HG03378 (cell line): ENCODE results near the gene ARHGDIA.
A peak's percentile ranks its signal among the peaks of the same experiment; 100 is the strongest.

Experiments
- ATAC-seq: cut with Tn5 transposase; IDR thresholded peaks from one replicate; pipeline ENCODE4 v1.9.1; 2021; ENCODE audit warnings: mild to moderate bottlenecking, moderate library complexity; ENCODE audit not compliant: unreplicated experiment

The ARHGDIA gene

DNA sequence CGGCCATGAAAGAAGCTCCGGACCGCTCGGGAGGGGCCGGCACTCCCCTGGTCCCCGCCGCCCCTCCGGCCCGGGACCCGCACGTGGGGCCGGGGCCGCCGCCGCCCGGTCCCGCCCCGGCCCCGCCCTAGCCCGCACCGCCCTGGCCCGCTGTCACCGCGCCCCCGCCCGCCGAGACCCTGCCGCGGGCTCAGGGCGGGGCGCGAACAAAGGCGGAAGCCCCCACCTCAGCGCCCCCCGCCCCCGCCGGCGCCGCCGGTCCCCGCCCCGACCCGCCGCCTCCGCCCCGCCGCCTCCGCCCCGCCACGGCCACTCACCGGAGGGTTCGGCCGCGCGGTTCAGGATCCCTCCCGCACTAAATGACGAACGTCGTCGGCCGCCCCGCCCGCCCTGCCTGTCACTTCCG lies at the start of gene ARHGDIA:
ARHGDIA (minus strand) TSS at position 357 of the 406 bp plus-strand sequence. CDS start 1,407 bp downstream, outside the sequence.
- ATAC-seq, result no peak

DNA sequence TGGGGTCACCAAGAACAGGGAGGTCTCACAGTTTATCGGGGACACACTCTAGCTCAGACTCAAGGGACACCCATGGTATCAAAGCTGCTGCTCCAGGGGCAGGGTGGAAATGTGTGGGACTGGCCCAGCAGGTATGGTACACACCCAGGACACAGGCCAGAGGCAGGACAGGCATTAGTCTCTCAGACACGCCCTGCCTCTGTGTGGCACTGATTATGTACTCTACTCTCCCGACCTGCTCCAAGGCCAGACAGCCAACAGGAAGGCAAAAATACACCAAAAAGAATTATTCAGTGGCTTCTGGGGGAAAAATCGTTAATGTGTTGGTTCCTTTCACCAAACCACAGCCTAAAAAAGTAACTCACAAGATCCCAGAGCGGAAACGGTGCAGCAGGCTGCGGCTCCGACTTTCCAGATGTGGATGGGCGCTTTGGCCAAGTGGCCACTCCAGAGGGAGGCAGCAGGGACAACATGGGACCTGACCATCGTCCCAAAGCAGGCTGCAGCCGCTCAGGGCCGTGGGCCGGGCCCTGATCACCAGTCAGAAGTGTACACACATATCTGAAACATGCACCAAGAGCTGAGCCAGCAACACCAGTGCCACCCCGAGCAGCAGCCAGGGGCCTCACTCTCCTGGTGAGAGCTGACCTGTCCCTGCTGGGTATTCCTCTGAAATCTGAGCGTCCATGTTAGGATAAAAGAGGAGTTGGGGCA lies 47.9 kb upstream of the ARHGDIA start:
- ATAC-seq, result no peak

DNA sequence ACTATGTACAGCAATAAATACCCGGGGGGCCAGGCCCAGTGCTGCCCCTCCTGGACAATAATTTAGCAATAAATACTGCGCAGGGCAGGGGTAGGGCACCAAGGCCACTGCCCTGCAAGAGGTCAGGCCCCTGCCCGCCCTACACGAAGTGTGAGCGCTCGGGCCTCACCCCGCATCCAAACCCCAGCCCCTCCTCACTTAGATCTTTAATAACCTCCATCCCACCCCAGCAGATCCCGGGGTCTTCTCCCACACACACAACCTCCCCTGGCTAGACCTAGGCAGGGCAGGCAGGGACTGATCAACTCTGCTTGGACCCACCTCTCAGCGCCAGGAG lies 47.2 kb upstream of the ARHGDIA start:
- ATAC-seq, result peak; percentile 34

DNA sequence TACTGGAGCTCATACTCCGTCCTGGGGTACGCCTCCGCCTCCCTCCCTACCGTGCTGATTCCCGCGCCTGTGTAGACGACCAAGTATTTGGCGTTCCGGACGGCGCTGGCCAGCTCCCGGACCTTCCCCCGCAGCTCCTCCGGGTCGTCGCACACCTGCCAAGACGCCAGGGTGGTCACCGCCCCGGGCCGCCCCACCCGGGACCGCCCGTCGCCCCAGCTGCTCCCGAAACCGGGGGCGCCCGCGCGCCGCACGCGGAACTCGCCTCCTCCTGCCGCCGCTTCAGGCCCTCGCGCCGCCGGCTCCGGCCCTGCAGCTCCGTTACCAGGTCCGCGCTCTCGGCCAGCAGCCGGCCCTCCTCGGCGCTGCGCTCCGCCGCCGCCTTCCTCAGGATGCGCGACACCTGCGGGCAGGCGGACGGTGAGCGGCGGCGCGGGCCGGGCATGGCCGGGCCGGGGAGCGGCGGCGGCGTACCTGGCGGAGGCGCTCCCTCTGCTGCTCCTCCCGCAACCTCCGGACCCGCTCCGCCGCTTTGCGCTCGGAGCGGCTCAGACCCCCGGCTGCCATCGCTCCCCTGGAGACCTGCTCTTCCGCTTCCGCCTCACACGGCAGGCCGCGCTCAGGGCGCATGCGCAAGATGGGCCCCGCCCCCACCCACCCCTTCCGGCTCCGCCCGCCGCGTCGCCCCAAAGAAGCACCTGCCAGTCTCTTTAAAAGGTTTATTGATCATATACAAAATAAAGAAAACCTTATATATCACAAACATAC lies 46.6 kb upstream of the ARHGDIA start, which contains the start of gene SIRT7:
SIRT7 (minus strand) TSS at position 612 of the 768 bp plus-strand sequence; CDS start at position 567, 45 bp downstream.
- peak; percentile 41 for ATAC-seq

DNA sequence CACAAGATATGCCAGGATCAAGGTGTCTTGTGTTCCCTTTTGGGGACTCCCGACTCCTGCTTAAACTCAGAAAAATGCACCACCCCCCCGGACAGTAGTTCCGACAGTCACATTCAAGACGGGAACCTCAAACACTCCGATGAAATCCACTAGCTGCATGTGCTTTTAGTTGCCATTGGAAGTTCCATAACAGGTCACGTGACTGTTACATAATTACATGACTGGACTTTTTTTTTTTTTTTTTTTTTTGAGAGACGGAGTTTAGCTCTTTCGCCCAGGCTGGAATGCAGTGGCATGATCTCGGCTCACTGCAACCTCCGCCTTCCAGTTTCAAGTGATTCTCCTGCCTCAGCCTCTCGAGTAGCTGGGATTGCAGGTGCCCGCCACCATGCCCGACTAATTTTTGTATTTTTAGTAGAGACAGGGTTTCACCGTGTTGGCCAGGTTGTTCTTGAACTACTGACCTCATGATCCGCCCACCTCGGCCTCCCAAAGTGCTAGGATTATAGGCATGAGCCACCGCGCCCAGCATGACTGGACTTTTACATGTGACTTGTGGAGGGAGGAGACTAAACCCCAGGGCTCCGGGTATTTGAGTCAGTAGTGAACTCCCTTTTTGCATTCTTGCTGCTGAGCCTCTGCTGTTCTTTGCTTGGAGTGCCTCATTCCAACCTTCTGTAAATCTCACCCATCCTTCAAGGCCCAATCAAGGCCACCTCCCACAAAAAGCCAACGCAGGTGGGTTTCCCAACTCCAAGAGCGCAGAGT lies 45.3 kb upstream of the ARHGDIA start:
- ATAC-seq, result no peak

DNA sequence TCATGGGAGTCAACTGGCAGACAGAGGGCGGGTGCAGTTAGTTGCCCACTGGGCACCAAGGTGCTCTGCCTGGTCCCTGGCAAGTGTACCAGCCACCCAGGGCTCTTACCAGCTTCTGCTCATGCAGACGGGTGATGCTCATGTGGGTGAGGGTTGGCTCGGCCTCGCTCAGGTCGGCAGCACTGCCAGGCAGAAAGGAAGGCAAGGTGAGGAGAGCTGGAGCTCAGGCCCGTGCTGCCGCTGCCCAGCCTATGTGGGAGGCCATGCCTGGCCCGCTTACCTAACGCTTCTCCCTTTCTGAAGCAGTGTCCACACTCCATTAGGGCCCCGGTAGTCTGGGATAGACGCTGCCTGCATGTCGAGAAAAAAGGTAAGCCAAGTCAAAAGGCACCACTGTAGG lies 44.2 kb upstream of the ARHGDIA start:
- ATAC-seq, result no peak

DNA sequence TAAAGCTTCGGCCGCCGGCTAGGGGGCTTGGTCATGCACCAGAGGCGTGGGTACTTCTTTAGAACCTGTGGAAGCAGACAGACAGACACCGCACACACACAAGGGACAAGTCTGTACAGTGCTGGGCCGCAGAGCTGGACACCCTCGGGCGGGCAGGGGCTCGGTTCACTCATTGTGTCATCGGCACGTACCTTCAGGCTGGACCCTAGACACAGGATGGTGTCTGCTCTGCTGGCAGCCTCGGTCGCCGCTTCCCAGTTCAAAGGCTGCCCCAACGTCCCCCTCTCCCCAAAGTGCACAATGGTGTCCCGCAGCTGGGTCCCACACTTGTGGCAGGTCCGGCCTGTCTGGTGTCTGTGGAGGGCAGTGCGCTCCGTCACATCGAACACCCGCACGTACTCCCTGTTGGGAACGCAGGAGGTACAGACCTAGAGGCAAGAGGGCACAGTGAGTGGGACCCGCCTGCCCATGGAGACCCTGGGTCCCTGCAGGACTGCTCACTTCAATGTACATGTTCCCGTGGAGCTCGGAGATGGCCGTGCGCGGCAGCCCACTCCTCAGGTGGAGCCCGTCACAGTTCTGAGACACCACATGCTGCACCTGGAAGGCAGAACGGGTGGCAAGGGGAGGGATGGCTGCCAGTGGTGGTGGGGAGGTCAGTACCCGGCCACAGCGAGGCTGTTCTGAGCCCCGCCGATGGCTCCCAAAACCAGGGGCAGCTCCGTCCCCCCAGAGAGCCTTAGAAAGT lies 43.1 kb upstream of the ARHGDIA start:
- ATAC-seq, result no peak

DNA sequence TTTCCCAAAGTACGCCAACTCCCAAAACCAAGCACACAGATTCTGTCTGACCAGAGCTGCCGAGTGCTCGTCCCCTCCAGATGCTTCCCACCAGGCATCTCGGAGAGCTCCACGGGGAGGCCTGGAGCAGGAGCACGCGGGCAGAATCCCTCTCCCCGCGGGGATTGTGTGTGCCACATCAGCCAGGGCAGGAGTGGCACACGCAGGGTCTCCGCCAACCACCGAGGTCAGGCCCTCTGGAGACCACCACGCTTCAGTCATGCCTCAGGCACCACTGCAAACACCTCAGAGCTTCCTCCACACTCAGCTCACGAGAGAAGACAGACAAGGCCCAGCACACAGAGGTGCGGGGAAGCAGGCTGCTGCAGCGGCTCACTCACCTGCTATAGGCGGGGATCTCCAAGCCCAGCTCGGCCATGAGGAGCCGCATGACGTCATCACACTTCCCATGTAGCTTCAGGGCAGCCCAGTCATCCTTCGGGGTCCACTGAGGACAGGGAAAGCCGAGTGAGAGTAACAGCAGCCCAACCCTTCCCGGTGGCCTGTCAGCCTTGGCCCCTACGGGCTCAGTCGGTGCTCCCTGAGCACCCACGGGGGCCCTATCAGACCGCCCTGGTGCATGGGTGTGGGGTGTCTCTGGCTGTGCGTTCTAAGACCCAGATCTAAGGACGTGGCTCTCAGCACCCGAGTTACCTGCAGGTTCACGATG lies 42.4 kb upstream of the ARHGDIA start:
- ATAC-seq, result no peak

DNA sequence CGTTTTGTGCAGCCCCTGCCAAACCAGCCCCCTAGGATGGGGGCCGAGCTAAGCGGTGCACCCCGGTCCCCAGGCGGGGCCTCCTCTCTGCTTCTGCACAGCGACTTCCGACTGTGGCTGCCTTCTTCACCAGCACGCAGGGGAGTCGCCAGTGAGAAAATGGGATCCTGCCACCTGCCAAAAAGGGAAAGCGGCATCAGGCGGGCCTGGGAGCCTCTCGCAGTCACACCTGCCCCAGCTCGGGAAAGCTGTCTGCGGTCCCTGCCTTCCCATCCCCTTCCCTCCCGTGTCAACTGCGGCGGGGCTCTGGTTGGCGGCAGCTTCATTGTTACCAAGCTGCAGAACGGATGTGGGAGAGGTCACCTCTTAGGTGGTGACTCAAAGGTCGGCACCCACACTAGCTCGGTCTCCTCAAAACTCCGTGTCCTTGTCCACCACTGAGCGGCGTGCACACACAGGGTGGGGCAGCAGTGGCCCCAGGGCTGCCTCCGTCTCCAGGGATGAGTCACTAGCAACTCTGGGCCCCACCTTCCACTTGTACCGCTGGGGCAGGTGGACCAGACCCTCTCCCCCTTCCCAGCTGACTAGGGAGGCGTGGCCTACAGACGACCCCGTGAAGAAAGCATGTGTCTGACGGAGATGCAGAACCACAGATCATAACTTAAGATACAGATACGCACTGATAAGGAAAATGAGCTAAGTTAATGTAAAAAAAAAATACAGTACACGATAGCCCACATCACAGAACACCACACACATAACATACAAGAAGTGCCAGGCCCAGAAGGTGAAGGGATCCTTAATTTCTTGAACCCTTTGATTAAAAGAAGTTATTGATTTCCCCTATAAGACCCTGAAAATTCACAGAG lies 41.5 kb upstream of the ARHGDIA start:
- ATAC-seq, result no peak

DNA sequence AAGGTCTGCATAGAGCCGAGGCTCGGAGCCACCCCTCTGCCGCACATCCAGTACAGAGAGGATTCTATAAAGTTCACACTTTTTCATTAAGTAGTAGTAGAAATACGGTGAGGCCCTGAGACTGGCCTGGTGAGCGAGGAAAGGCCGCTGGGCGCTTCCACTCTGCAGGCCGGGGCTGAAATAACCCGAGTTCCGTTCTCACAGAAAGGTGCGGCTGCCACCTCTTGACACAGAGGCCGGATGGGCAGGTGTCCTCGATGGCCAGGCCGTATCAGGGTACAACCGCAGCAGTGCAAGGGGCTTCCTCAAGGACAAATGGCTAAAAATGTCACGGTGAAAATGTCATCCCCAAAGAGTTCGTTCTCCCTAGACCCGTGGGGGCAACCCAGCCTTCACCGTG lies 40.8 kb upstream of the ARHGDIA start:
- no peak for ATAC-seq

DNA sequence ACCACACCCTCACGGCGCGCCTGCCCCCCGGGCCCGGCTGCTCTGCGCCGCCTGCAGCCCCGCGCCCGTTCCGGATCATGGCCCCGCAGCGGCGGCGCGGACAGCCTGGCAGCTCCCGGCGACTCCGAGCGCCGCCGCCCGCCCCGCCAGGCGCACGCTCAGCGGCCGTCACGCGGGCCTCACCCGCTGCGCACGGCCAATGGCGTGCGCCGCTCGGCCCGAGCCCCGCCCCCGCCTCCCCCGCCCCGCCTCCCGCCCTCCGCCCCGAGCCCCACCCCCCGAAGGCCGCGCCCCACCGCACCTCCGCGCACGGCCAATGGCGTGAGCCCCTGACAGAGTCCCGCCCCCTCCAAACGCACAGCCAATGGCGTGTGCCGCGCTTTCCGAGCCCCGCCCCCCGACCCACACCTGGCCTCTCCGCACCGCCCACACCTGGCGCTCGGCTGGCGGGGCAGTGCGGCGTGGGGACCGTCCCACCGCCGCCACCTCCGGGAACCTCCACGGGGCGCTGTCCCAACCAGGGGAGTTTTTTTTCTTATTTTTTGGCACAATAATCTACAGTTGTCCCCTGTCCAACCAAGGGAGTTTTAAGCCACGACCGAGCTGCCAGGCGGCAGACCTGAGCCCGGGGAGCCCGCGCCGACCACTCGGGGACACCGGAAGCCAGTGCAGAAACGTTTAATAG lies 40.3 kb upstream of the ARHGDIA start, which contains the start of gene PCYT2:
PCYT2 (minus strand) TSS at position 123 of the 685 bp plus-strand sequence; CDS start at position 79, 44 bp downstream.
- no peak for ATAC-seq

DNA sequence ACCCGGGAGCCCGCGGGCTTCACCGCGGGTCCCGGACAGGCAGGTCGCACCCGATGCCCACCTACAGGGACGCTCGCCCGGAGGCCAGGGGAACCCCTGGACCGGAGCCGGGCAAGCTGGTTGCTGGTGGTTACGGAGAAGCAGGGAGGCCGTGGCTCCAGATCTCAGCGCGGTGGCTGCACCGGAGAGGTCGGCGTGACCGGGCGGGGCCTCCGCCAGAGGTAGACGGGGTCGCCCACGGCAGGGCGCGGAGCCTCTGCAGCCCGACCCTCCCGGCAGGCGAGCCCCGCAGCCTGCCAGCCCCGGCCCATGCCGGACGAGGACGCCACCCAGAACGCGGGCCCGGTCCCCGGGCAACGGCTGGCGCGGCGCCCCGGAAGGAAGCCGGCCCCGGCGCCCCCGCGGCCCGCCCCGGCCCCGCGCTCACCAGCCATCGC lies 39.7 kb upstream of the ARHGDIA start:
- no peak for ATAC-seq

DNA sequence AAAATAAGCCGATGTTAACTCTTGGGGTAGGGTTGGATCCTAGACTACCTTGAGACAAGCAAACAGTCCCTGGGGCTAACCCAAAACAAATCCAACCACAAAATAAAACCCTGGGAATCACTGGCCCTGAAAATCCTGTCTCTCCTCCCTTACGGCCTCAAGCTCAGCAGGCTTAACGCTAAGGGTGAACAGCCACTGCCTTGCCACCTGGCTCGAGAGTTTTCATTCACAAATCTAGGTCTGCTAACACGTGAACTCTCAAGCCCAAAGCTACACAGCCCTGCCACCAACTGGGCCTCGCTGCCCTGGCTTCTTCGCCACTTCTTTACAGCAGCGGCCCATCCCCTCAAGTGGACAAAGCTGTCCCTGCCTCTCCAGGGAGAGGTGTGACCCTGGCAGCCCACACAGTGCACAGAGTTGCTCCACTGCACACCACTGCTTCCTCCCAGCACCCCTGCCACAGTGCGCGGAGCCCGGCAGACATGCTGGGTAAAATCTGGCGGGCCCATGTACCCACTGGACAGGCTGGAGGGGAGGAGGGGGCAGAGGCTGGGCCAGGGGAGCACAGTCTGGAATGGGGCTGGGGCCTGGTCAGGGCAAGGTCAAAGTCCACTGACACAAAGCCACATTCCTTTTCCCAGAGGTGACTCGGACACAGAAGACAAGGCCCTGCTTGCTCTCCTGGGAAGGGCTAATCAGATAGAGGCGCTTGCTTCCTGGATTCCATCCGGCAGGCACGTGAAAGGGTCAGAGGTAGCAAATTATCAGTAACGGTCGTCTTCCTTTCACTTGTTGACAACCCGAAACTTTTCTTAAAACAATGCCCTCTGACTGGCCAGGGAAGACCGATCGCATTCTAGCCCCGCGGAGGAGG lies 39.1 kb upstream of the ARHGDIA start:
- no peak for ATAC-seq

DNA sequence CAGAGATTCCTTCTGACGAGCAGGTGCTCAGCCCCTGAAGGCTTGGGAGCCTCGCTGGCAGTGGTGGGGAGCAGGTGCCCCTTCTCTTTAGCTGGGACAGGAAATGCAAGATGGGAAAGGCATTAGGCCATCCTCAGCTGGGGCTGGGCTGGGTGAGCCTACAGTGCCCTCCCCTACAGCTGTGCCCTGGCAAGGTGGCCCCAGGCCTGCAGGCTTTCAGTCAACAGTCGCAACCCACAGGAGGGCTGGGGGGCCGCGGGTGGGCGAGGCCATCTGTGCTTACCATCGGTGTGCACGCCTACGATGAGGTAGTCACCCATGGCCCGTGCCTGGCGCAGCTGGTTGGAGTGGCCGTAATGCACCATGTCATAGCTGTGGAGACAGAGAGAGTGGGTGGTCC lies 38.1 kb upstream of the ARHGDIA start:
- no peak for ATAC-seq

DNA sequence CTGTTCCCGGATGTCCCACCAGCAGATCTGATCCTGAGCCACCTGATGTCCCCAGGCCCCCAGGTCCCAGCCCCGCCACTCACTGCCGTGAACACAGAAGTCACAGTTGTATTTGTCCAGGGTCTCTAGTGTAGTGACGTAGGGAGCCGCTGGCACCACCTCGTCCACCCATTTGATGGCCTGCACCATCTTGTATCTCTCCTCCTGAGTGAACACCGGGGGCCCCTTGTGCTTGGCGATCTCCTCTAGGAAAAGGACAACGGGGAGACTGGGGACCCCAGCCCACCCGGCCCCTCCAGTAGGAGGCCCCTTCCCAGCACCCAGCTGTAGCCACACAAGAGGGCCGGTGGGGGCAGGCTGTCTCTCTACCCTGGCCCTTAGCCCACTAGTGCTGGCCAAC lies 37.7 kb upstream of the ARHGDIA start:
- no peak for ATAC-seq

DNA sequence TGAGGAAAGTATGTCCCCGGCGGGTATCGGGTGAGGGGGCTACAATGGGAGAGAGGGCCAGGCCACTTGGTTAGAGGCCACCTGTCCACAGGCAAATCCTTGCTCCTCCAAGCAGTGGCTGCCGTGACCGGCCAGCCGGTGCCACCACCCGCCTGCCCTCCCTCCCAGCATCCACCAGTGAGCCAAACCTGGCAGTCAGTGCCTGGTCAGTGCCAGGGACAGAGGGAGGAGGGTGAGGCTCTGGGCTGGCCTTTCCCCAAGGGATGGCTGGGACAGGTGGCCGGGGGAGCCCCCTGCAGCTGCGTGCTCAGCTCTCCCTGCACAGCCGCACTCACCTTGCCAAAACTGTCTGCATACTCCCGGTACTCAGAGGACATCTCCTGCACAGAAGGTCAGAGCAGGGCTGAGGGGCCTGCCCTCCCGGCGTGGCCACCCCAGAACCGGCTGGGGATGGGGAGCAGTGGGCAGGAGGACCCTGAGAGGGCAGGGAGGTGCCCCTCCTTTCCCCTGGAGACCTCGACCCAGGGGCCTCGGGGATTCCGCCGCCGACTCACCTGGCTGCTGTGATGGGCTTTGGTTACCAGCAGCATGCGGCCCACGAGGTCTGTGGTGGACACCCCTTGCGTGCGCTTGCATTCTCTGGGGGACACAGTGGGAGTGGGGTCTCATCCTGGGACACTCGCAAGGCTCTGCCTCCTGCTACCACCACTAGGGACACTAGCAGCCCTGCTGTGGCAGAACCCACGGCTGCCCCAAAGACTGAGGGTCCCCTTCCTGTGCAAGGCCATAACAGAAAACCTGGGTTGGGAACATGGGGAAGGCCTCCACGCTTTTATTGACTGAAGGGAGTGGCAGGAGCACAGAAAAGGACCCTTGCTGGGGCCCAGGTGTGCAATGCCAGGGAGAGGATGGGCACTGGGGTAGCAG lies 36.3 kb upstream of the ARHGDIA start:
- no peak for ATAC-seq
